ENCODE results near the gene EXOC2.

The EXOC2 gene

GRCh38 chr6:456358-456867, 236.5 kb downstream of the EXOC2 start:
- TF ChIP-seq L3MBTL2 (conservative IDR thresholded peaks at IDR 0.05), result no peak
- no peak for TF ChIP-seq FOXK2 (IDR thresholded peaks at IDR 0.05)
- TF ChIP-seq, protein P1, sequence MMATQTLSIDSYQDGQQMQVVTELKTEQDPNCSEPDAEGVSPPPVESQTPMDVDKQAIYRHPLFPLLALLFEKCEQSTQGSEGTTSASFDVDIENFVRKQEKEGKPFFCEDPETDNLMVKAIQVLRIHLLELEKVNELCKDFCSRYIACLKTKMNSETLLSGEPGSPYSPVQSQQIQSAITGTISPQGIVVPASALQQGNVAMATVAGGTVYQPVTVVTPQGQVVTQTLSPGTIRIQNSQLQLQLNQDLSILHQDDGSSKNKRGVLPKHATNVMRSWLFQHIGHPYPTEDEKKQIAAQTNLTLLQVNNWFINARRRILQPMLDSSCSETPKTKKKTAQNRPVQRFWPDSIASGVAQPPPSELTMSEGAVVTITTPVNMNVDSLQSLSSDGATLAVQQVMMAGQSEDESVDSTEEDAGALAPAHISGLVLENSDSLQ (IDR thresholded peaks at IDR 0.05), result no peak
- no peak for TF ChIP-seq ELF4 (IDR thresholded peaks at IDR 0.05)
- TF ChIP-seq SP1 (IDR thresholded peaks at IDR 0.05), result no peak
- no peak for DNase-seq (ENCODE audit: extremely low spot score)
- CTCF ChIA-PET, result no interaction called here
- POLR2A ChIA-PET, result no interaction called here

DNA sequence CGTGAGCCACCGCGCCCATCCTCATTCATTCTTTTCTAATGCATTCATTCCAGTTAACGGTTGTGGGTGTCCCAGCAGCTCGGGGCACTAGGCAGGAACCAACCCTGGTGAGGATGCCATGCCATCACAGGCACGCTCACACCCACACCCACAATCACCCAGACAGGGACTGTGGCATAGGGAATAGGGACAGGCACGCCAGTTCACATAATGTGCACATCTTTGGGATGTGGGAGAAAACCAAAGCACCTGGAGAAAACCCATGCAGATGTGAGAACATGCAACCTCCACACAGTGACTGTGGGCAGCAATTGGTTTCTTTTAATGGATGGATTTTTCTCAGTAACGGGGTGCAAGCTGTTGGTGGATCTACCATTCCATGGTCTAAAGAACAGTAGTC, 237.1 kb downstream of the EXOC2 start:
- no peak for TF ChIP-seq L3MBTL2 (conservative IDR thresholded peaks at IDR 0.05)
- no peak for TF ChIP-seq ZNF384 (IDR thresholded peaks at IDR 0.05)
- DNase-seq (ENCODE audit: extremely low spot score), result no peak
- POLR2A ChIA-PET, result no interaction called here
- CTCF ChIA-PET, result no interaction called here

- DNase-seq (ENCODE audit: extremely low spot score), result no peak
- ChIA-PET CTCF (interaction anchor here (0.6 kb wide), 1 partner anchor 165 kb away, joined by 4 read pairs; no protein-coding TSS in a partner anchor), POLR2A (no interaction called here)
- TF ChIP-seq CTBP1 (IDR thresholded peaks at IDR 0.05; ENCODE audit: borderline replicate concordance) (no peak), FOXM1 (IDR thresholded peaks at IDR 0.05; ENCODE audit: borderline replicate concordance) (no peak), ARNT (IDR thresholded peaks at IDR 0.05) (no peak), SUZ12 (IDR thresholded peaks at IDR 0.05) (no peak), SP1 (IDR thresholded peaks at IDR 0.05) (no peak), HDGF (IDR thresholded peaks at IDR 0.05; ENCODE audit: borderline replicate concordance) (no peak), LEF1 (IDR thresholded peaks at IDR 0.05; ENCODE audit: borderline replicate concordance) (no peak), BHLHE40 (IDR thresholded peaks at IDR 0.05; ENCODE audit: borderline replicate concordance) (no peak), FOXK2 (IDR thresholded peaks at IDR 0.05) (no peak), TARDBP (IDR thresholded peaks at IDR 0.05) (no peak), NFRKB (IDR thresholded peaks at IDR 0.05) (no peak), FOXA1 (IDR thresholded peaks at IDR 0.05) (no peak), ELF4 (IDR thresholded peaks at IDR 0.05) (no peak), ZNF384 (IDR thresholded peaks at IDR 0.05) (no peak), L3MBTL2 (conservative IDR thresholded peaks at IDR 0.05) (no peak)
- TF ChIP-seq, protein P1 (IDR thresholded peaks at IDR 0.05), result no peak
Observed at GRCh38 chr6:455006-455585, 237.8 kb downstream of the EXOC2 start.

- TF ChIP-seq SP1 (IDR thresholded peaks at IDR 0.05) (no peak), CTBP1 (IDR thresholded peaks at IDR 0.05; ENCODE audit: borderline replicate concordance) (no peak), BHLHE40 (IDR thresholded peaks at IDR 0.05; ENCODE audit: borderline replicate concordance) (no peak), SUZ12 (IDR thresholded peaks at IDR 0.05) (no peak), NFRKB (IDR thresholded peaks at IDR 0.05) (no peak), FOXA1 (IDR thresholded peaks at IDR 0.05) (no peak), FOXM1 (IDR thresholded peaks at IDR 0.05; ENCODE audit: borderline replicate concordance) (no peak), L3MBTL2 (conservative IDR thresholded peaks at IDR 0.05) (no peak), FOXK2 (IDR thresholded peaks at IDR 0.05) (no peak)
- ChIA-PET CTCF (no interaction called here), POLR2A (no interaction called here)
- DNase-seq (ENCODE audit: extremely low spot score), result no peak
Observed at GRCh38 chr6:454148-454991, 238.6 kb downstream of the EXOC2 start.

DNA sequence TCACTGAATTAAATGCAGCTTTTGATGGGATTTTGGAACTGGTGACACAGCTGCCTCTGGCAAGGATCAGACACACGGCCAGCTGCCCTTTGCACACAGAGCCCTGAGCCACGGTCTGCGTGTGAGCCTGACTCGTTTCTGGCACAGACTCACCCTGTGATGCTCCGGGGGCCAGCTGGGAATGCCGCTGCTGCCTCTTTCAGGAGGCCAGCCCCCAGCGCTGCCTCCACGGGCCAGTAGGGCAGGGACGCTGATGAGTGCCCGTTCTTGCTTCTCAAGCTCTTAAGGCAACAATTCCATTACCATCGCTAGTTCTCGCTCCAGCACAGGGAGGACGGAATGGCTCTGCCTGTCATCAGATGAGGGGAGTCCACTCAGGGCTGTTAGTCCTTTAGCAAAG, 239.8 kb downstream of the EXOC2 start:
- DNase-seq (ENCODE audit: extremely low spot score), result no peak
- no peak for TF ChIP-seq NFRKB (IDR thresholded peaks at IDR 0.05)
- TF ChIP-seq, protein P1 (IDR thresholded peaks at IDR 0.05), result no peak
- POLR2A ChIA-PET, result no interaction called here

GRCh38 chr6:452301-453067, 240.5 kb downstream of the EXOC2 start:
- POLR2A ChIA-PET, result no interaction called here
- no peak for DNase-seq (ENCODE audit: extremely low spot score)
- no peak for TF ChIP-seq SP1 (IDR thresholded peaks at IDR 0.05)
- no peak for TF ChIP-seq ZNF384 (IDR thresholded peaks at IDR 0.05)
- TF ChIP-seq, protein P1 (IDR thresholded peaks at IDR 0.05), result no peak
- no peak for TF ChIP-seq BHLHE40 (IDR thresholded peaks at IDR 0.05; ENCODE audit: borderline replicate concordance)
- TF ChIP-seq FOXM1 (IDR thresholded peaks at IDR 0.05; ENCODE audit: borderline replicate concordance), result no peak
- TF ChIP-seq LEF1 (IDR thresholded peaks at IDR 0.05; ENCODE audit: borderline replicate concordance), result no peak
- TF ChIP-seq HDGF (IDR thresholded peaks at IDR 0.05; ENCODE audit: borderline replicate concordance), result no peak
- TF ChIP-seq CTBP1 (IDR thresholded peaks at IDR 0.05; ENCODE audit: borderline replicate concordance), result no peak
- TF ChIP-seq FOXK2 (IDR thresholded peaks at IDR 0.05), result no peak
- no peak for TF ChIP-seq L3MBTL2 (conservative IDR thresholded peaks at IDR 0.05)
- no peak for TF ChIP-seq NFRKB (IDR thresholded peaks at IDR 0.05)
- no peak for TF ChIP-seq FOXA1 (IDR thresholded peaks at IDR 0.05)
- no peak for TF ChIP-seq TARDBP (IDR thresholded peaks at IDR 0.05)
- CTCF ChIA-PET, result no interaction called here

More for the DNA sequence above, 239.8 kb downstream of the EXOC2 start:
- CTCF ChIA-PET, result no interaction called here
